HG02943 (cell line): ENCODE measurements around the gene LGR5.

Experiments
- ATAC-seq: cut with Tn5 transposase; IDR thresholded peaks from one replicate; pipeline ENCODE4 v1.9.1; 2021; ENCODE audit warnings: mild to moderate bottlenecking, low read depth, moderate library complexity; ENCODE audit not compliant: unreplicated experiment

Gene LGR5

DNA sequence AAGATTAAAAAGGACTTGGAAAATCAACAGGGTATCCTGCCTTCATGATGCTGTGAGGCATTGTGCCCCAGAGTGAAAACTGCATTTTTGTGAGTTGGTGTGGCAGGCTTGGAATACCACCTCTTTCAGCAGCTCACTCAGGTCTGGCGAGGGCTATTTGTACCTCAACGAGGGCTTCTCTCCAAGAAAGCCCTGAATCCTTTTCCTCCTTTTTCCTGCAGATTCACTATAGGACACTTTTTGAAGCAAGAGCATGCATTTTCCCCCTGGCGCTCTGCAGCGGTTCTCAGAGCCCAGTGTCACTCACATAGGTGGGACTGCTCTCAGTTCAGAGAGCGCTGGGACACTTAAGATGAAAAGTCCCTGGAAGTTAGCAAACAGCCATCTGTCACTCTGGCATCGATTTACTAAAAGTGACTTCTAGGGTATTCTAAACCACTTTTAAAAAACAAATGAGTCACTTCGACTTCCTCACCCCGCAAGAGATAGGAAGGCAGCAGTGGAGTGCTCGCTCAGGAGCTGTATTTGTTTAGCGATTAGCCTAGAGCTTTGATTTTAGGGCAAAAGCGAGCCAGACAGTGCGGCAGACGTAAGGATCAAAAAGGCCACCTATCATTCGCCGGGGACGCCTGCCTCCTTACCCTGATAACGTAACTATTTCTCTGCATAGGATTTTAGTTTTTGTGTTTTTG is 782 bp upstream of the LGR5 start:
- ATAC-seq: no peak

DNA sequence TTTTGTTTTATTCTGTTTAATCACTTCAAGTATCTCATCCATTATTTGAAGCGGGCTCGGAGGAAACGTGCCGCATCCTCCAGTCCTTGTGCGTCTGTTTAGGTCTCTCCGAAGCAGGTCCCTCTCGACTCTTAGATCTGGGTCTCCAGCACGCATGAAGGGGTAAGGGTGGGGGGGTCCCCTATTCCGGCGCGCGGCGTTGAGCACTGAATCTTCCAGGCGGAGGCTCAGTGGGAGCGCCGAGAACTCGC is 311 bp upstream of the LGR5 start:
- ATAC-seq: no peak

DNA sequence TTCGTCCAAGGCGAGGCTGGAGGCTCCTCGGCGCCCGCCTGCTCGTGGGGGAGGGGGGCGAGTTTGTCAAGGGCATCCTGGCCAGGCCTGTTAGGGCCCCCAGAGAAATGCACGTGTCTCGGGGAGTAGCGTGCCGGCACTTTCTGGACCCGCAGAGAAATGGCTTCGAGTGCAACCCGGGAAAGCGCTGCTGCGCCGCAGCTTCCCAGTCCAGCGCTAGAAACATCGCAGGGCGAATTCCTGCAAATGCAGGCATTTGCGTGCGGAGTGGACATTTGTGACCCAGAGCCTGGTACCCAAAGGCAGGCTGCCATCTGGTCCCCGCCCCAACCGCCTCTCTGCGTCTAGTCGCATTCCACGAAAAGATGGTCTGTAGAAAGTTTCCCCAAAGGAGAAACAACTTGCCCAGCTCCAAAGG is 756 bp downstream of the LGR5 start:
- ATAC-seq: no peak

DNA sequence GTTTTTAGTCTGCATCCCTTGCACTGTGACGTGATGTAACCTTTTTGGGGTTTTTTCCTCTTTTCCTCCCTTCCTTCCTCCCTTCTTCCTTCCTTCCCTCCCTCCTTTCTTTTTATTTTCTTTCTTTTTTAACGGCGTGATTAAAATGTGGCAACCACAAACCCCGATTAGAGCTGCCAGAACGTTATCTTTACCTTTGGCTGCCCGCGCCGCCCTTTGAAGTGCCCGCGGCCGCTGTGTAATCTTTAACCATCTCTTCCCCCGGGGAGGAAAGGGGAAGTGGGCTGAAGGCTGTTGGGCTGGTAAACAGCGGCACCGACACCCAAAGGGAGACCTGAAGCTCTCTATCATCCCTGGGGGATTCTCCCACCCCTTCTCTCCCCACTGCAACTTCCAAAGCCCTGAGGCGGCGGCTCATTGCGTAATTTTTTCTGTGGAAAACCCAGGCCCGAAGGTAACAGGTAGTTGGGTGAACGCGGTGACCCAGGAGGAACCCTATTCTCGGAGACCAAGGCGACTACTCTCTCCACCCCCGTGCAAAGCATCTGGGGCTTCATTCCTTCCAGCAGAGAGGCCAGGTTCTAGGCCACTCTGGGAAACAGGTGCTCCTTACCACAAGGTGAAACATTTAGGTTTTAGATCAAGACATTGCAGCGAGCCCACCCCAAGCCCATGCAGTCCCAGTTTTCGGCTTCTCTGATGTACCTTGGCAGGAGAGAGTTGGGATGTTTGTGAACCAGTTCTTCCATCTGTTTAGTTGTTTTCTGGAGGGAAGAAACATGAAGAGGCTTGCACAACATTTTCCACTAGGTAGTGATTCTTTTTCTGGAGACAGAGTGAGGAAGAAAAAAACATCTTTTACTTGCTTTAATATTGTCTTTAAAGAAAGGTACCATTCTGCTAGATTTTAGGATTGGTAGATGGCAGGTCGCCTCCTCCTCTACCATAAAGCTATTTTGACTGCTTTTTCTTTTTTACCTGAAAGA is 1.5 kb downstream of the LGR5 start:
- ATAC-seq: peak; percentile 75

DNA sequence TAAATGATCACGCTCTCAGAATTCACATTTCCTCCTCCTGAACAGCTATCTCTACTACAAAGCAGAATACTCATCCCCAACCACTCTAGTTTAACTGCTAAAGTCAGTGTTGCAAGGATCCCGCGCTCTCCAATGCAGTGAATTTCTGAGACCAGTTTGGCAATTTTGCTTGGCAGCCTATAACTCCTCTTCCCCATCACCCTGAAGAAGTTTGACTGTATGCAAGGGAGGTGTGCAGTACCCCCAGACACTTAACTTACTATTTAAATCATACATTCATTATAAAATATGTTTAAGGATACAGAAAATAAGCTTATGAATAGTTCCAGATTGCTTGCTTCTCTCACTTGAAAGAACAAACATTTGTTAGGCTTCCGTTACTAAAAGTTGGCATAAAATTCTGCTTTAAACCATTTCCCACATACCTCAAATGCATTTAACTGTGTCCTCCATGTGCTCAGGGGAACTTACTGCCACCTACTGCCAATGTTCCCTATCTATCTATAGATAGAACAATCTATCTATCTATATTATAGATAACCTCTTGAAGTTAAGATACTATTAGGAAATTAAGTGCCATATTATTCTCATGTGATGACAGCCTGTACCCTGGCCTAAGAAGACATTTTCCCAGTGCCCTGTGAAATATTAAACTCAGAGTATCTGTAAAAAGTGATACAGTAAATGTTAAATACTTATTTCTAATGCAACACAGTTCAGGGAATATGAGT is 2.4 kb downstream of the LGR5 start:
- no peak for ATAC-seq

DNA sequence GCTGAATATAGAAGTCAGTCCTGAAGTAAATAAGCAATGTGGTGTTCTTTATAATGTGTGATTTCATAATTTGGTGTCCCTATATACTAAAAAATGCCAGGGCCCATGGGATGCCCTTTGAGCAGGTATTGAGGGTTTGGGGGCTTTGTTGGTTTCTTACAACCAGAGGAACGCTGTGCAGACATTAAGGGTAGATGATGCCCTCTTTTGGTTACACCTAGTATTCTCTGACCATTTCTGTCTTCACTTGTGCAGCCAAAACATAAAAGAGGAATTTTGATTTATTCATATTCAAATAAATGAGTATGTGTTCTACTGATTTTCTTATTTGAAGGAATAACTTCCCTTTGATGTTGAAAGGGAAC is 3.0 kb downstream of the LGR5 start:
- no peak for ATAC-seq

DNA sequence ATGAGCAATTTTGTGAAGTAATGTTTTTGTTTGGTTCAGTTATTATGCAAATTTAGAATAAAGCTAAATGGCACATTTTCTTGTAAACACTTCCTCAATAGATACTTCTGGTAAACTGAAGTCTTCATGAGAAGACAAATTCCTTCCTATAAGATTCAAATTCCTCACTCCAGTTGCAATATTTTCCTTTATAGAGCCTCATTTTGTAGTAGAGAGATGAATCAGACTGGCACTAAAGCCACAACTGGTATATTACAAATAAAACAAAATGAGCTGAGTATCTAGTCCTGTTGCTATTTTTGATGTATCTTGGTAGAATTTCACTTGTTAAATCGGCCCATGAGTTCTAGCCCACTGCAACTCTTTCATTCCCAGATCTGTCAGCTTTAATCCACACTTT is 5.5 kb downstream of the LGR5 start:
- no peak for ATAC-seq

DNA sequence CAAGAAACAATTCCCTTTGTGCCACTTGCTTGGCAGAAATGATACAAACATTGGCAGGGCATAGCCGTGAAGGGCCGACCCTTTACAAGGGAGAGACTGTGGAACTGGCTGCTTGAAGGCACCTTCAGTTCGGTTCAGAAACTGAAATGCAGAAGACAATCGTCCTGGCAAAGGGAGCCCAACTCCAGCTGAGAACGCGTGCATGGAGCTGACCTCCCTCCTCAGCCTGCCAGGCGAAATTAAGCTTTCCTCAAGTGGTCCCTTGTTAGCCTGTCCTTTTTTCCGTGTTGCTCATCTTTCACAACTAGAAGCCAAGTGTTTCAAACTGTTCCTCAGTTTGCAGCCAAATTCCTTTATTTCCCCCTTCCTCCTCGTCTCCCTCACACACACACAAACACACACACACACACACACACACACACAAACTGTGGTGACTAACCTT is 8.1 kb downstream of the LGR5 start:
- no peak for ATAC-seq

DNA sequence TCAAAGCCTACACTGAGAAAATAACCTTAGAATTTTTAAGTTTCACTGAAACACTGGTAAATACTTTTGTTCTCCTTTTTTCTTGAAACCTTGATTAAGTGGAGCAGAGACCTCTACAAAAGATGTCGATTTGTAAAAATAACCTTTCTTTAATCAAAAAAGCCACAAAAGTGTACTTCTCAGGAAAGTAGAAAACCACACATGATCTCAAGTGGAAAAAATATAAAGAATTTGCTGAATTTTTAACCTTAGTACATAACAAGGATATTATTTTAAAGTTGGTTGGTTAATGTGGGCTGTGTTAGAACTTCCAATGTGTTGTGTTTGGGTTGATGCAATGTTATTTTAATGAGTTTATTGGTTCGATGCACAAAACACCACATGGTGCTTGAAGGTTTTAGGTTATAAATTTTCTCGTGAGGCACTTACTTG is 8.6 kb downstream of the LGR5 start:
- no peak for ATAC-seq

DNA sequence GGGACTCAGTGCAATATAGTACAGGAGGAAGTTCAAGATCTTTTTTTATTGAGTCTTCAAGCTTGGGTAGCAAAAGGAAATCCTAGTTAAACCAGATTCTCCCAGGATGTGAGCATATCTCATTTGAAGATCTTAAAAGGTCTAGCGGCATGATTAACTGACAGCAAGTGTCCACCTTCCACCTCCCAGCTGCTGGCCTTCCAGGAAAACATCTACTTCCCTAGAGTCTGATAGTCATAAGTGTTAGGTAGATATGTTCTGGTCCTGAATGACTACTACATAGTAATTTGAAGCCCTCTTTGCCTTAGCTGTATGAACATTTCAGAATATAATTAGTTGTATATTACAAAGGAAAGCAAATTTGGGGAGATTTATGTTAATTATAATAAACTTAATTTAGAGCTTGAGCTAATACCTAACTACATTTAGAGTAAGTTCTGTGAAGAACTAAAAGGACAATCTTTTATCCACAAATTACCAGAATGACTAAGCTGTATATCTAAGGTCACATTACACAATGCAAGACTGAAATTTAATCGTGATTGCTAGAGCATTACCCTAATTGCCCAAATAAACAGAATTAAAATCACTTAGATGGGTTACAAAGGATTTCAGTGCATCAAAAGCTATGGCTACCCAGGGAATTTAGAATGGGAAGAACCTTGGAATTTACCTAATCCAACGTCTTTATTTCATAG is 9.9 kb downstream of the LGR5 start:
- no peak for ATAC-seq

DNA sequence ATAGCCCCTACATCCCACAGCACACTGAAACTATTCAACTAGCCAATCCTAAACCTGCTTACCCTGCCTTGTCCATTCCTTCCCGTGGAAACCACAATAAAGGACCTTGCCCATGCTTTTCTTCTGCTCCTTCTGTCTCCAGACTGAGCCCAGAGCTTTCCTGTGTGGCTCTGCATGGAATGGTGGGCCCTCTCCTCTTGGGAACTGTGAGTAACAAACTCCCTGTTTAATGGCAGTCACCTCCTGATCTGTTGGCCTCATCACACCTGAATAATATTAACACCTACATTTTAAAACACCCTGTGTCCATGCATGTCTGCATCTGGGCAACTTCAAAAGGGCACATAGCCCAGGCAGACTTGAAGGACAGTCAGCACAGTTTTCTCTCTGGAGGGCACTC is 12.4 kb downstream of the LGR5 start:
- ATAC-seq: no peak

DNA sequence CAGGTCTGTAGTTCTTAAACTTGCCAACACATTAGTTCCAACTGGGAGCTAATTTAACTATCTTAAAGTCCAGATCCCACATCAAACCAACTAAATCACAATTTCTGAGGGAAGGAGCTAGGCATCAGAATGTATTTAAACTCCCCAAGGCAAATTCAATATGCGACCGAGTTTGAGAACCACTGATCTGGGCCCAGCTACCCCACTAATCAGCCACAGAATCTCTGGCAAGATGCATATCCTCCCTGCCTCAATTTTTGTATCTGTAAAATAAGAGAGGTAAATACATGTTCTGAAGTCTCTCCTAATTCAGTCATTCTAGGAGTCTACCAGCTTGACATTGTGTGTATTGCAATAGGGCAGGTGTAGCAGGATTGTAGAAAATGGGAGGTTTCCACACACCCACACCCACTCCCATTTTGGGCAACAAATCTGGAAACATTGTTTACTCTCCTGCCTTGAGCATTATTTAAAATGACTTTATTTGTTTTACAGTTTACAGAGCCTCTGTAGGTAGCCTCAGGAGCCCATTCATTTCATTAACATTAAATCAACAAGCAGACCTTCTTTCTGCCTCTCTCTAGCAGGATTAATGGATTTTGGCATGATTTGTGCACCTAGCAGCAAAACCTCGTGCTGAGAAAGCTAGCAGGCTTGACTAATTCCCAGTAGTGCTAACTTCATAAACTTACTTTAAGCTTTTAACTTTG is 15.6 kb downstream of the LGR5 start:
- no peak for ATAC-seq

DNA sequence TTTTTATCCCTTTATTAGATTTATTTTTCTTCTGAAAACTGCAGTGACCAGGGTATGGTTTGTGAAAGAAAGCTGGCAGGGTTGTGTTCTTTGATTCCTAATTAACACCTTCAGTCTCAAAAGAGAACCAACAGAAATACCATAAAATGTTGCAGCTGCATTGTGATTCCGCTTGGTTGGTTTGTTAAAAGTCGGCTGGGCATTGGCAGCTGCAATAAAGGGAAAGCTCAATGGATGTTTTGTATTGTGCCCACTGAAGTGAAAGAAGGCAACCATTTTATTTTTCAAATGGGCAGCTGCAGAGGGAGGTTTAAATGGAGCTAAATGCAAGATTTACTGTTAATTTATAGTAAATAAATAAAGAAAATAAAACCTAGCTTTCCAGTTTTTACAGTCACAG is 16.7 kb downstream of the LGR5 start:
- ATAC-seq: no peak

DNA sequence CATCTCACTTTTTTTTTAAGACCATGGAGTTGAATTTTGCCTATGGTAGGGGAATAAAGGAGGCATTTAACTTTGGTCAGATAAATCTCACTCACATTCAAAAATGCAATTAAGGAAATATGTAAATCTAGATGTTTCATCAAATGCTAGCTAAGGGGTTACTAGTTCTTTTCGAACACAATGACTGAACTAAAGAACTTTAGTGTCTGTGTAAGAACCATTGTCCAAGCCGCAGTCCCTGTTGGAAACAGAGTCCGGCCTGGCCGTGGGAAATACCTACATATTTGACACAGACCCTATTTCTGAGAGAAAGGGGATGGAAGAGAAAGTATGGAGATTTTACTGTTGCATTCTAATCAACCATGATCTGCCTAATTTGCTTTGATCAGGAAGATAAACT is 17.4 kb downstream of the LGR5 start:
- ATAC-seq: no peak

DNA sequence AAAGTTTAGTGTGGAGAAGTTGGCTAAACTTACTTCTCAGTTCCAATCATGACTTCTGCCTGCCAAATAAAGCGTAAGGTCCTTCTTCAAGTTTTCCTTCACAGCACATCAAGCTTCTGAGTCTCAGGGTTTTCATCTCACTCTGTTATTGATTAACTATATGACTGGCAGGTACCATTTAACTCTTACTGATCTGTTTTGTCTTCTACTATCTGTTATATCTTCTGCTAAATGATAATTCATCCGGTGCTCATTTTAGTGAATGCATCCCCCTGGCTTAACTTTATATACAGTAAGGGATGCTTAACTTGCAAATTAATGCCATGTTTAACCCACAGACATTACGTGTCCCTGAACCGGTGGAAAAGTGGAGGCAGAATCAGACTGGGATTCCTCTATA is 20.7 kb downstream of the LGR5 start:
- ATAC-seq: no peak

DNA sequence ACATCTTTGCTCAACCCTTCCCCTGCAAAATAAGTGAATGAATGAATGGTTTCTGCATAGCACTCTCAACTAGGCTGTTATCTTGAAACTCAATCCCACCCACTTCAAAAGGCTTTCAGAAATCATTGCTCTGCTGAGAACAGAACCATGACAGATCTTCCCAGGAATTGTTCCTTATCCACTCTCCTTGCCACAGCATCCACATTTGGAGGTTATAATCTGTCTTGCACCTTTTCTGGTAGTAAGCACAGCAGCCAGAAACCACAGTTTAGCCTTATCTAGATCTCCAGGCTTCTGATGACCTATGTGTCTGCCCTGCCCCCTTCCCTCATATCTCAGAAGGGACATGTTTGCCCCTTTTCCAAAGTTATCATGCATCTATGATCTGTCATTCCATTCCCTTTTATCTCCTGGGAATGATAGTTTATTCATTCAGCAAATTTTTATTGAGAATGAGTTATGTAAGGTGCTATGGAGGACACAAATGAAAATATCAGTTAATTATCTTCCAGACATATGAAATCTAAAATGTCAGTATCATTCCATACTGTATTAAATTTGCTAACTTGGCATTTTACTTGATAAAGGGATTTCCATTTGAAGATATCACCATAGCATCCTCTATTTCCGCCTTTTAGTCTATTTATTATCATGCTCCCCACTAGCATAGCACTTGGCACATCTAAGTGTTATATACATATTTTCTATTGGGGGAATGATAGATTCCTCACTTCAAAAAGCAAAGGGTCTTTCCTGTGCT is 21.4 kb downstream of the LGR5 start:
- no peak for ATAC-seq

DNA sequence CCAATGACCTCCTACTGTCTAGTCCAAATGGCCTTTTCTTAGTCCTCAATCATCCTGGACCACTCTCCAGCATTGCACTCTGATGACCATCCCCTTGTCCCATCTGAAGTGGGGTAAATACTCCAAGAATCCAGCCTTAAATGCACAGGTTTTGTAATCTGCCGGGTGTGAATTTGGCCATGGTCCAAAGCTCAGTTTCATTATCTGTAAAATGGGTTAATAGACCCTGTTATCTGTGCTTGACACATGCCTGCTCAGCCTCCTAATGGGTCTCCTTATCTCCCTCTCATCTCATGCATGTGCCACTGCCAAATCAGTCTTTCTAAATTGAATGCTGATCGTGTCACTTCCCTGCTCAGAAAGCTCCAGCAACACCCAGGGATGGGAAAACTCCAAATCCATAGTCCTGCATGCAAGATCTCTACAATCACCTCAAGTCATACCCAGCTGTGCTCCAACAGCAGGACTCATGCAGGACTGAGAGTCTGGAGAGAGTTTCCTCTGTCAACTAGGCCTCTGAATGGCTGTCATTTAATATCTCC is 22.3 kb downstream of the LGR5 start:
- no peak for ATAC-seq

DNA sequence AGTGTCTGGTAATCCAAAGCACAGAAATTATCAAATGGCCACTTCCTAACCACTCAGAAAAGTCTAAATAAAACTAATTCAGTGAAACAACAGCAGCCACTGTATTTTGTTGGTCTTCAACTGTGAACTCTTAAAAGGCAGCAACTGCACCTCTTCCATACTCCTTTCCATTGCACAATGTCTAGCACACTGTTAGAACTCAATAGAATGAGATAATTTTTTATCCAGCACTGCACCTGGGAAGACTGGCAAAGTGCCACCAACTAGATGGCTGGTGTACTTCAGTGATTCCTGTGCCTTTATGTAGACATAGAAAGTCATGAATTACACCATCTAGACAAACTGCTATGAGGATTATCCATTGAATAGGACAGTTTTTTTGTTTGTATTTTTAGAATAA is 26.2 kb downstream of the LGR5 start:
- ATAC-seq: no peak

DNA sequence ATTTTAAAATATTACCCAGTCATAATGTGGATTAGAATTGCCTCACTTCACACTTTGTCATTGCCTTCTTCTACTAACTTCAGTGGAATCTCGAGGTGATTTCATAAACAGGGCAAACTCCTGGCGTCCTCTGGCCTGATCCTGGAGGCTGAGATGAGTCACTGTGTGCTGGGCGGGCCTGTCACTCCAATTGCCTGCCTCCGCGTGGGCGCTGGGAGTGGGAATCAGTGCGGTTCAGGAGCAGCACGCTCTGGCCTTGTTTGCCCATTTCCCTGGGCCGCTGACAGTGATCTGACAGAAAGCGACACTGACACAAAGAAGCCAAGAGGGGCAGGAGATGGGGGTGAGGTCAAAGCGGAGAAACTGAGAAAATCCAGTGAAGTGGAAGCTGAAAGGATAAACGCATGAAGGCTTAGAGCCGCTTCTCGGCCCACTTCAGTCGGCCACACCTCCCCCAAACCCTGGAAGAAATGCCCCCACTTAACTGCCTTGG is 29.7 kb downstream of the LGR5 start:
- no peak for ATAC-seq
